Measurements from ENCODE around the gene TCEAL8.

GRCh38 chrX:103249805-103250204, 5.2 kb downstream of the TCEAL8 start:
- TF ChIP-seq ZNF274 (IDR thresholded peaks at IDR 0.05; ENCODE audit: low read depth, low read length), result no peak
- TF ChIP-seq YY1 (IDR thresholded peaks at IDR 0.05; ENCODE audit: insufficient read depth, insufficient read length), result no peak
- no peak for TF ChIP-seq SUZ12 (IDR thresholded peaks at IDR 0.05; ENCODE audit: extremely low read depth, insufficient read depth, insufficient read length)

Data from NT2/D1 (cell line).